Measurements from ENCODE around the gene SNED1.

DNA sequence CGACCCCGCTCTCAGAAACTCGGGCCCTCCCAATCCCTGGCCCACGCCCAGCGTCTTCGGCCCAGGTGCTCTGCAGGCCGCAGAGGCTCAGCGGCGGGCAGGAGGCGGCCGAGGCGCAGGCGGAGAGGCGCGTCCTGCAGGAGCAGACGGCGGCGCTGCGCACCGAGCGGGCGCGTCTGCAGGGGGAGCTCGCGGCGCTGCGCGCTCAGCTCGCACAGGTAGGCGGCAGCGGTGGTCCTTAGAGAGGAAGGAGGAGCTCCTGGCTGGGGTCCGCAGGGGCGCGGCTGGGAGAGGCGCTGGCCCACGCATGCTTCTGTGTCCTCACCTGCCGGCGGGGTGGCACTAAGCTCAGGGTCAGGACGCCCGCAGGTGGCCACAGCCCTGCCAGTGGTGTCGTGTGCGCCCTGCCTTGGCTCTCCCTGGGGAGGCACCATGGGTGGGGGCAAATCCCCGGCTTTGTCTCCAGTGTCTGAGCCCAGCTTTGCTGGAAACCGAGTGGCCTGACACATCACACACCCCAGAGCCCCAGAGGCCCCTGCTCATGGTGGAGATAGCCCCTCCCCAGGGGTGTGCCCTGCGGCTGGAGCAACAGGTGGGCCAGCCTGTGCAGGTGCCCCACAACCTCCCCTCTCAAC, 14.9 kb upstream of the SNED1 start:
- TF ChIP-seq CTCF (IDR thresholded peaks at IDR 0.05; ENCODE audit: low read length): no peak
- TF ChIP-seq EZH2 (optimal IDR thresholded peaks at IDR 0.05; ENCODE audit: low read depth, low read length): no peak
